HepG2 (cell line): ENCODE data around the gene TBC1D1. TPM values are rescaled to one million over a fixed set of nuclear protein-coding genes. Genes with fewer than 3 reads are reported as not detected.

Experiments
- ATF1 ChIP-seq: IDR thresholded peaks from 2 replicates; pipeline ENCODE4 v1.6.1; 2016; ENCODE audit warnings: mild to moderate bottlenecking, control low read depth
- BHLHE40 ChIP-seq: IDR thresholded peaks from 2 replicates; pipeline ENCODE4 v1.6.1; 2011; ENCODE audit warnings: low read length, improper control_type of control experiment
- CAMTA2 ChIP-seq: sonication (generic); formaldehyde crosslinking; IDR thresholded peaks from 2 replicates; pipeline ENCODE4 v1.4.0; 2020; ENCODE audit warnings: mild to moderate bottlenecking, missing genetic modification reagents, borderline replicate concordance
- CSRNP2 ChIP-seq: sonication (generic); formaldehyde crosslinking; conservative IDR thresholded peaks from 2 replicates; pipeline ENCODE4 v1.8.0; 2022; ENCODE audit warnings: low read depth, missing genetic modification reagents
- FOXO1 ChIP-seq: sonication (generic); formaldehyde crosslinking; IDR thresholded peaks from 2 replicates; pipeline ENCODE4 v1.4.0; 2020; ENCODE audit warnings: missing genetic modification reagents
- GRHL1 ChIP-seq: sonication (generic); formaldehyde crosslinking; conservative IDR thresholded peaks from 2 replicates; pipeline ENCODE4 v1.8.0; 2022; ENCODE audit warnings: missing genetic modification reagents
- NR2F2 ChIP-seq: IDR thresholded peaks from 2 replicates; pipeline ENCODE4 v1.6.1; 2012; ENCODE audit warnings: low read depth, inconsistent platforms, borderline replicate concordance
- TP53 ChIP-seq: sonication (generic); formaldehyde crosslinking; conservative IDR thresholded peaks from 2 replicates; pipeline ENCODE4 v1.4.0; 2020; ENCODE audit warnings: missing genetic modification reagents
- ZBTB1 ChIP-seq: sonication (generic); formaldehyde crosslinking; IDR thresholded peaks from 2 replicates; pipeline ENCODE4 v1.4.0; 2020; ENCODE audit warnings: missing genetic modification reagents, borderline replicate concordance
- ZBTB10 ChIP-seq: sonication (generic); formaldehyde crosslinking; IDR thresholded peaks from 2 replicates; pipeline ENCODE4 v1.4.0; 2020; ENCODE audit warnings: missing genetic modification reagents, borderline replicate concordance
- ZBTB37 ChIP-seq: sonication (generic); formaldehyde crosslinking; IDR thresholded peaks from 2 replicates; pipeline ENCODE4 v1.4.0; 2020; ENCODE audit warnings: mild to moderate bottlenecking, missing genetic modification reagents
- ZNF281 ChIP-seq: sonication (generic); formaldehyde crosslinking; IDR thresholded peaks from 2 replicates; pipeline ENCODE4 v1.4.0; 2020; ENCODE audit warnings: missing genetic modification reagents, borderline replicate concordance
- ZNF326 ChIP-seq: sonication (generic); formaldehyde crosslinking; IDR thresholded peaks from 2 replicates; pipeline ENCODE4 v1.4.0; 2020; ENCODE audit warnings: missing genetic modification reagents, borderline replicate concordance
- ZNF333 ChIP-seq: sonication (generic); formaldehyde crosslinking; IDR thresholded peaks from 2 replicates; pipeline ENCODE4 v1.4.0; 2020; ENCODE audit warnings: mild to moderate bottlenecking, missing genetic modification reagents, borderline replicate concordance
- ZNF558 ChIP-seq: sonication (generic); formaldehyde crosslinking; IDR thresholded peaks from 2 replicates; pipeline ENCODE4 v1.9.0; 2022; ENCODE audit warnings: mild to moderate bottlenecking, missing genetic modification reagents, borderline replicate concordance
- polyA plus RNA-seq, 8 experiments: library from polyadenylated mRNA; depleted of rRNA in 3 of 8; stranded (reverse) in 7 of 8; unstranded in 1 of 8; fragments of >200 nt; fragmentation: Illumina TruSeq in 4 of 8; extraction: Trizol in 4 of 8; gene quantifications; 2 replicates each; pipeline versions ENCODE4 v1.2.1 to v1.2.3, GENCODE V29; 2011 to 2016; ENCODE audit warnings: low read depth in 4 of 8, missing spikeins in 1 of 8, mixed read lengths in 1 of 8; ENCODE audit not compliant: insufficient read depth in 1 of 8
- total RNA-seq, 5 experiments: library from RNA; depleted of rRNA; stranded (reverse); fragments of >200 nt; fragmentation: Illumina TruSeq; extraction: Trizol; gene quantifications; 2 replicates each; pipeline ENCODE4 v1.2.3, GENCODE V29; 2016; ENCODE audit warnings: low read depth in 1 of 5

TBC1D1 gene
- total and polyA plus RNA-seq, 2 of the 13 experiments (the other 11 are each of a cell fraction or from before 2014, with no cell fraction given): 37.3 to 62.8 TPM

- TF ChIP-seq ZNF281 (CRISPR knock-in tag) (no peak), ZNF558 (CRISPR knock-in tag) (no peak), GRHL1 (CRISPR knock-in tag) (no peak), TP53 (CRISPR knock-in tag) (no peak), CAMTA2 (no peak), ZBTB37 (CRISPR knock-in tag) (no peak), ZNF333 (no peak), ZBTB10 (CRISPR knock-in tag) (no peak), NR2F2 (no peak), ZNF326 (CRISPR knock-in tag) (no peak), FOXO1 (CRISPR knock-in tag) (peak; percentile 21; the same call in 1 of the 2 replicates), BHLHE40 (no peak), ZBTB1 (CRISPR knock-in tag) (no peak), ATF1 (CRISPR knock-in tag) (no peak), CSRNP2 (CRISPR knock-in tag) (no peak)
These were observed 237.9 kb downstream of the TBC1D1 start (continued) for GRCh38 chr4:38128478-38129459.
